HepG2 (cell line): ENCODE results near the gene CCDC142. TPM values are rescaled to one million over a fixed set of nuclear protein-coding genes. Genes with fewer than 3 reads are reported as not detected.

Experiments
- CENPT ChIP-seq: sonication (generic); formaldehyde crosslinking; IDR thresholded peaks from 2 replicates; pipeline ENCODE4 v1.8.0; 2022; ENCODE audit warnings: low read depth, mild to moderate bottlenecking, moderate library complexity, missing genetic modification reagents
- GATAD1 ChIP-seq: IDR thresholded peaks from 2 replicates; pipeline ENCODE4 v1.6.1; 2016; ENCODE audit warnings: missing genetic modification reagents, missing compliant biosample characterization
- HOXA9 ChIP-seq: sonication (generic); formaldehyde crosslinking; IDR thresholded peaks from 2 replicates; pipeline ENCODE4 v1.8.1; 2022; ENCODE audit warnings: missing genetic modification reagents, mild to moderate bottlenecking, moderate library complexity, borderline replicate concordance
- NFE2 ChIP-seq: sonication (generic); formaldehyde crosslinking; IDR thresholded peaks from 2 replicates; pipeline ENCODE4 v1.4.0; 2020; ENCODE audit warnings: missing genetic modification reagents
- SETDB1 ChIP-seq: sonication (generic); formaldehyde crosslinking; IDR thresholded peaks from 2 replicates; pipeline ENCODE4 v1.5.1; 2020; ENCODE audit warnings: missing genetic modification reagents, mild to moderate bottlenecking, borderline replicate concordance
- ZBTB26 ChIP-seq: IDR thresholded peaks from 2 replicates; pipeline ENCODE4 v1.6.1; 2016; ENCODE audit warnings: missing compliant biosample characterization, missing genetic modification reagents, borderline replicate concordance
- ZBTB44 ChIP-seq: sonication (generic); formaldehyde crosslinking; IDR thresholded peaks from 2 replicates; pipeline ENCODE4 v1.4.0; 2020; ENCODE audit warnings: missing genetic modification reagents
- ZBTB46 ChIP-seq: sonication (generic); formaldehyde crosslinking; IDR thresholded peaks from 2 replicates; pipeline ENCODE4 v1.4.0; 2020; ENCODE audit warnings: mild to moderate bottlenecking, missing genetic modification reagents, borderline replicate concordance
- ZNF10 ChIP-seq: sonication (generic); formaldehyde crosslinking; IDR thresholded peaks from 2 replicates; pipeline ENCODE4 v1.4.0; 2020; ENCODE audit warnings: mild to moderate bottlenecking, low read depth, missing genetic modification reagents, borderline replicate concordance
- ZNF101 ChIP-seq: sonication (generic); formaldehyde crosslinking; IDR thresholded peaks from 2 replicates; pipeline ENCODE4 v1.4.0; 2020; ENCODE audit warnings: mild to moderate bottlenecking, low read depth, missing genetic modification reagents, borderline replicate concordance
- ZNF33A ChIP-seq: sonication (generic); formaldehyde crosslinking; IDR thresholded peaks from 2 replicates; pipeline ENCODE4 v1.5.1; 2020; ENCODE audit warnings: missing genetic modification reagents, mild to moderate bottlenecking, moderate library complexity, borderline replicate concordance
- ZNF383 ChIP-seq: sonication (generic); formaldehyde crosslinking; IDR thresholded peaks from 2 replicates; pipeline ENCODE4 v1.4.0; 2020; ENCODE audit warnings: missing genetic modification reagents, mild to moderate bottlenecking, borderline replicate concordance
- ZNF484 ChIP-seq: sonication (generic); formaldehyde crosslinking; IDR thresholded peaks from 2 replicates; pipeline ENCODE4 v1.5.1; 2020; ENCODE audit warnings: mild to moderate bottlenecking, low read depth, missing genetic modification reagents, borderline replicate concordance
- polyA plus RNA-seq, 8 experiments: library from polyadenylated mRNA; depleted of rRNA in 3 of 8; stranded (reverse) in 7 of 8; unstranded in 1 of 8; fragments of >200 nt; fragmentation: Illumina TruSeq in 4 of 8; extraction: Trizol in 4 of 8; gene quantifications; 2 replicates each; pipeline versions ENCODE4 v1.2.1 to v1.2.3, GENCODE V29; 2011 to 2016; ENCODE audit warnings: low read depth in 4 of 8, missing spikeins in 1 of 8, mixed read lengths in 1 of 8; ENCODE audit not compliant: insufficient read depth in 1 of 8
- total RNA-seq, 5 experiments: library from RNA; depleted of rRNA; stranded (reverse); fragments of >200 nt; fragmentation: Illumina TruSeq; extraction: Trizol; gene quantifications; 2 replicates each; pipeline ENCODE4 v1.2.3, GENCODE V29; 2016; ENCODE audit warnings: low read depth in 1 of 5
- TF ChIP-seq, protein P1 (sequence below): sonication (generic); formaldehyde crosslinking; IDR thresholded peaks from 2 replicates; pipeline ENCODE4 v1.4.0; 2020; ENCODE audit warnings: low read depth, mild to moderate bottlenecking, missing genetic modification reagents
- TF ChIP-seq, protein P2 (sequence below), 2 experiments: sonication (generic) in 1 of 2; formaldehyde crosslinking in 1 of 2; IDR thresholded peaks; 2 replicates each; pipeline versions ENCODE4 v1.4.0 to v1.6.1; 2016 to 2020; ENCODE audit warnings: borderline replicate concordance in 1 of 2, low read depth in 1 of 2, mild to moderate bottlenecking in 1 of 2, missing genetic modification reagents in 1 of 2

Gene CCDC142
- total and polyA plus RNA-seq, 2 of the 13 experiments (the other 11 are each of a cell fraction or from before 2014, with no cell fraction given), result 14.7 to 30.4 TPM

DNA sequence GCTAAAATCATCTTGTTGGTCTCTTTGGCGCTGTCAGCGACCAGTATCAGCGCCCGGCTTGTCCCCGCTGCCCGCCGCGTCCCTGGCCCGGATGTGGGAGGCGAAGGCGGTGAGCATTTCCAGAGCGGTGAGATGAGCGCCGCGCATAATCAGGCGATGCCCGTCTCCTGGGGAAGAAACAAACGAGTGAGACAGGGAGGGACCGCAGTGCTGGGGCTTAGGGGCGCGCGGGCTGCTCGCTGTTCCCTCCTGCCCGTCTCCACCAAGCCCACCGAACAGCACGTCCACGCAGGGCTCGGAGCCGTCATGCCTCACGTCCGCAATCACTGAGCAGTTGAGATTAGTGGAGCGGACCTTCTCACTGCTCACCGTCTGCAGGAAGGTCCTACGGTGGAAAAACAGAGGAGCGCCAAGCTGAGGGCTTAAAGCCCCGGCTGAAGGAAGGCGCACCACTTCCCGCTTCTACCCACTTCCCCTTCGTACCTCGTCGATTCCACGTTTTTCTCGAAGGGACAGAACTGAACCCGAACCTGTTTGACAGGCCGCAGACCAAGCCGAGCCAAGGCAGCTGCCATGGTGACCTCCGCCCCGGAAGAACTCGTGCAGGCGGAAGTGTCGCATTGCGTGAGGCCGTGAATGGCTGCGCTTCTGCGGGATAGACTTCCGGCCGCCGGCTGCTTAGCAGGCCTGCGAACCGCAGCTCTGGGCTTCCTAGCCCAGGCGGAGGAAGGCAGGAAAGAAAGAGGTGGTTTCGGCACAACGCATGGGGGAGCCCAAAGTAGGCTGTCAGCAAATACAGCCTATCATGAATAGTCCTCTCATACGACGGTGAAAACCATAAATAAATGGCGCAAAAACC lies 10.5 kb downstream of the CCDC142 start, which contains the start of gene MRPL53 (continued):
- TF ChIP-seq, protein P1, sequence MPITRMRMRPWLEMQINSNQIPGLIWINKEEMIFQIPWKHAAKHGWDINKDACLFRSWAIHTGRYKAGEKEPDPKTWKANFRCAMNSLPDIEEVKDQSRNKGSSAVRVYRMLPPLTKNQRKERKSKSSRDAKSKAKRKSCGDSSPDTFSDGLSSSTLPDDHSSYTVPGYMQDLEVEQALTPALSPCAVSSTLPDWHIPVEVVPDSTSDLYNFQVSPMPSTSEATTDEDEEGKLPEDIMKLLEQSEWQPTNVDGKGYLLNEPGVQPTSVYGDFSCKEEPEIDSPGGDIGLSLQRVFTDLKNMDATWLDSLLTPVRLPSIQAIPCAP (CRISPR knock-in tag), result peak; percentile 80; the same call in 1 of the 2 replicates
- TF ChIP-seq ZNF484 (CRISPR knock-in tag) (0 out of 2 replicates have a peak, but pooled peaks have one; percentile 76), ZBTB26 (CRISPR knock-in tag) (no peak; the same call in 1 of the 2 replicates), CENPT (peak; percentile 82; the same call in 1 of the 2 replicates), ZBTB46 (peak; percentile 95; the same call in 1 of the 2 replicates), ZNF383 (CRISPR knock-in tag) (peak; percentile 98), HOXA9 (no peak; the same call in 1 of the 2 replicates), ZNF10 (CRISPR knock-in tag) (peak; percentile 74), GATAD1 (CRISPR knock-in tag) (peak; percentile 99), ZNF101 (CRISPR knock-in tag) (0 out of 2 replicates have a peak, but pooled peaks have one; percentile 77), ZBTB44 (CRISPR knock-in tag) (peak; percentile 83; the same call in 1 of the 2 replicates), SETDB1 (CRISPR knock-in tag) (no peak; the same call in 1 of the 2 replicates), ZNF33A (CRISPR knock-in tag) (peak; percentile 83; the same call in 1 of the 2 replicates), NFE2 (no peak; the same call in 1 of the 2 replicates)
- TF ChIP-seq, protein P2, sequence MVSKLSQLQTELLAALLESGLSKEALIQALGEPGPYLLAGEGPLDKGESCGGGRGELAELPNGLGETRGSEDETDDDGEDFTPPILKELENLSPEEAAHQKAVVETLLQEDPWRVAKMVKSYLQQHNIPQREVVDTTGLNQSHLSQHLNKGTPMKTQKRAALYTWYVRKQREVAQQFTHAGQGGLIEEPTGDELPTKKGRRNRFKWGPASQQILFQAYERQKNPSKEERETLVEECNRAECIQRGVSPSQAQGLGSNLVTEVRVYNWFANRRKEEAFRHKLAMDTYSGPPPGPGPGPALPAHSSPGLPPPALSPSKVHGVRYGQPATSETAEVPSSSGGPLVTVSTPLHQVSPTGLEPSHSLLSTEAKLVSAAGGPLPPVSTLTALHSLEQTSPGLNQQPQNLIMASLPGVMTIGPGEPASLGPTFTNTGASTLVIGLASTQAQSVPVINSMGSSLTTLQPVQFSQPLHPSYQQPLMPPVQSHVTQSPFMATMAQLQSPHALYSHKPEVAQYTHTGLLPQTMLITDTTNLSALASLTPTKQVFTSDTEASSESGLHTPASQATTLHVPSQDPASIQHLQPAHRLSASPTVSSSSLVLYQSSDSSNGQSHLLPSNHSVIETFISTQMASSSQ (IDR thresholded peaks at IDR 0.05; ENCODE audit: low read depth), result no peak; the same call in 1 of the 2 replicates
- TF ChIP-seq, protein P2 (CRISPR knock-in tag; IDR thresholded peaks at IDR 0.05; ENCODE audit: borderline replicate concordance), result peak; percentile 89
